GM12891 (cell line): ENCODE results near the gene B3GNT2.

Experiments used
- DNase-seq: peaks from one replicate; pipeline ENCODE4 v3.0.0; 2011; ENCODE audit warnings: low spot score; ENCODE audit not compliant: insufficient read length
- FAIRE-seq: peaks from 2 replicates; lab custom pipeline; 2011; peaks lifted over from hg19 to GRCh38; lab: Jason Lieb, UNC
- PAX5 ChIP-seq: IDR thresholded peaks from 2 replicates; pipeline ENCODE4 v1.6.1; 2011; ENCODE audit warnings: low read length, moderate library complexity, mild to moderate bottlenecking; ENCODE audit not compliant: insufficient read depth, severe bottlenecking
- POLR2A ChIP-seq: IDR thresholded peaks from 2 replicates; pipeline ENCODE4 v1.6.1; 2011; ENCODE audit warnings: low read depth, low read length, control low read depth
- POLR2AphosphoS5 ChIP-seq: IDR thresholded peaks from 2 replicates; pipeline ENCODE4 v1.6.1; 2011; ENCODE audit warnings: low read depth, low read length, control low read depth
- POU2F2 ChIP-seq: IDR thresholded peaks from 2 replicates; pipeline ENCODE4 v1.6.1; 2011; ENCODE audit warnings: low read depth, mild to moderate bottlenecking, control low read depth, low read length, moderate library complexity
- SPI1 ChIP-seq: IDR thresholded peaks from 2 replicates; pipeline ENCODE4 v1.6.1; 2011; ENCODE audit warnings: low read depth, low read length, control low read depth
- TAF1 ChIP-seq: IDR thresholded peaks from 2 replicates; pipeline ENCODE4 v1.6.1; 2011; ENCODE audit warnings: low read depth, low read length, control low read depth

The B3GNT2 gene

GRCh38 chr2:62216113-62216512 lies 20.2 kb downstream of the B3GNT2 start:
- no peak for DNase-seq
- FAIRE-seq, result no peak
- TF ChIP-seq PAX5, result no peak
- no peak for TF ChIP-seq POLR2AphosphoS5
- no peak for TF ChIP-seq POLR2A
- TF ChIP-seq SPI1, result no peak
- no peak for TF ChIP-seq POU2F2
- TF ChIP-seq TAF1, result no peak

GRCh38 chr2:62216616-62217015 lies 20.7 kb downstream of the B3GNT2 start:
- DNase-seq (no peak), FAIRE-seq (no peak)
- TF ChIP-seq POLR2AphosphoS5 (no peak), SPI1 (no peak), POU2F2 (no peak), PAX5 (no peak), POLR2A (no peak), TAF1 (no peak)

GRCh38 chr2:62217421-62217820 lies 21.5 kb downstream of the B3GNT2 start:
- DNase-seq, result no peak
- no peak for TF ChIP-seq POLR2AphosphoS5
- TF ChIP-seq TAF1, result no peak
- TF ChIP-seq PAX5, result no peak
- TF ChIP-seq POLR2A, result no peak
- TF ChIP-seq SPI1, result no peak
- TF ChIP-seq POU2F2, result no peak
- FAIRE-seq, result no peak

- TF ChIP-seq POU2F2, result no peak
- TF ChIP-seq PAX5, result no peak
- no peak for TF ChIP-seq TAF1
- TF ChIP-seq POLR2AphosphoS5, result no peak
- no peak for TF ChIP-seq POLR2A
- no peak for TF ChIP-seq SPI1
- FAIRE-seq, result no peak
These were observed 22.1 kb downstream of the B3GNT2 start for GRCh38 chr2:62217970-62218369.

GRCh38 chr2:62219407-62220159 lies 23.7 kb downstream of the B3GNT2 start:
- peak; percentile 16 for FAIRE-seq
- TF ChIP-seq POLR2A, result no peak
- no peak for TF ChIP-seq POU2F2
- TF ChIP-seq SPI1, result no peak
- TF ChIP-seq POLR2AphosphoS5, result no peak
- TF ChIP-seq PAX5, result no peak
- TF ChIP-seq TAF1, result no peak
- no peak for DNase-seq

More at GRCh38 chr2:62217970-62218369, 22.1 kb downstream of the B3GNT2 start:
- no peak for DNase-seq

GRCh38 chr2:62221141-62221540 lies 25.2 kb downstream of the B3GNT2 start:
- FAIRE-seq, result no peak
- no peak for TF ChIP-seq POU2F2
- TF ChIP-seq POLR2AphosphoS5, result no peak
- TF ChIP-seq POLR2A, result no peak
- TF ChIP-seq SPI1, result no peak
- TF ChIP-seq PAX5, result no peak
- TF ChIP-seq TAF1, result no peak
- DNase-seq, result no peak

- no peak for TF ChIP-seq POU2F2
- no peak for TF ChIP-seq SPI1
- no peak for TF ChIP-seq POLR2A
- no peak for TF ChIP-seq PAX5
- TF ChIP-seq POLR2AphosphoS5, result no peak
- TF ChIP-seq TAF1, result no peak
- DNase-seq (no peak), FAIRE-seq (no peak)
These were observed 26.3 kb downstream of the B3GNT2 start for GRCh38 chr2:62222171-62222570.

- TF ChIP-seq PAX5, result no peak
- TF ChIP-seq SPI1, result peak; percentile 29; the same call in 1 of the 2 replicates
- no peak for TF ChIP-seq TAF1
- FAIRE-seq (peak; percentile 80), DNase-seq (no peak)
These were observed 26.8 kb downstream of the B3GNT2 start for GRCh38 chr2:62222674-62223073.

GRCh38 chr2:62224976-62225375 lies 29.1 kb downstream of the B3GNT2 start:
- FAIRE-seq, result no peak
- 0 out of 2 replicates have a peak, but pooled peaks have one; percentile 8 for TF ChIP-seq POLR2A
- TF ChIP-seq TAF1, result no peak
- TF ChIP-seq POLR2AphosphoS5, result 0 out of 2 replicates have a peak, but pooled peaks have one; percentile 15
- DNase-seq, result no peak

- FAIRE-seq, result no peak
- TF ChIP-seq TAF1 (no peak), POLR2A (peak; percentile 53; the same call in 1 of the 2 replicates), POU2F2 (no peak), PAX5 (no peak), POLR2AphosphoS5 (peak; percentile 51; the same call in 1 of the 2 replicates)
- DNase-seq, result no peak
These were observed 31.6 kb downstream of the B3GNT2 start for GRCh38 chr2:62227386-62228075.
